ENCODE data around the gene ECD. TPM values are rescaled to one million over a fixed set of nuclear protein-coding genes. Genes with fewer than 3 reads are reported as not detected.

Gene ECD
- 25.8 TPM for total RNA-seq

- peak; percentile 95 for DNase-seq
Measured at GRCh38 chr10:73167783-73168464, at the start of gene ECD, which contains the start of gene FAM149B1. ECD (minus strand) TSS chr10:73168008; CDS start chr10:73163937, 4,071 bp downstream. FAM149B1 (plus strand) TSS chr10:73168119; CDS start chr10:73168340, 221 bp downstream.

- DNase-seq = no peak
Measured at GRCh38 chr10:73215749-73216148, 47.9 kb upstream of the ECD start.

GRCh38 chr10:73211106-73211811 lies 43.5 kb upstream of the ECD start:
- no peak for DNase-seq

GRCh38 chr10:73210395-73211105 lies 42.7 kb upstream of the ECD start:
- DNase-seq = no peak

- DNase-seq = no peak
Measured at GRCh38 chr10:73209705-73210104, 41.9 kb upstream of the ECD start.

GRCh38 chr10:73207883-73208282 lies 40.1 kb upstream of the ECD start:
- DNase-seq = no peak

GRCh38 chr10:73206385-73206784 lies 38.6 kb upstream of the ECD start:
- no peak for DNase-seq

- no peak for DNase-seq
Measured at GRCh38 chr10:73205890-73206289, 38.1 kb upstream of the ECD start.

GRCh38 chr10:73205081-73205480 lies 37.3 kb upstream of the ECD start:
- DNase-seq = no peak

- DNase-seq = no peak
Measured at GRCh38 chr10:73190188-73190587, 22.4 kb upstream of the ECD start.

- DNase-seq = no peak
Measured at GRCh38 chr10:73186266-73186665, 18.5 kb upstream of the ECD start.

- no peak for DNase-seq
Measured at GRCh38 chr10:73183667-73184281, 16.0 kb upstream of the ECD start.

- no peak for DNase-seq
Measured at GRCh38 chr10:73182568-73182967, 14.8 kb upstream of the ECD start.

GRCh38 chr10:73174148-73174925 lies 6.5 kb upstream of the ECD start:
- DNase-seq = no peak

- no peak for DNase-seq
Measured at GRCh38 chr10:73172867-73173266, 5.1 kb upstream of the ECD start.

- no peak for DNase-seq
Measured at GRCh38 chr10:73169320-73169719, 1.5 kb upstream of the ECD start.

GRCh38 chr10:73168465-73168803 lies 626 bp upstream of the ECD start:
- peak; percentile 49 for DNase-seq

GRCh38 chr10:73167458-73167782 lies 388 bp downstream of the ECD start:
- DNase-seq = no peak

- DNase-seq = no peak
Measured at GRCh38 chr10:73166972-73167371, 836 bp downstream of the ECD start.

- no peak for DNase-seq
Measured at GRCh38 chr10:73163096-73163495, 4.7 kb downstream of the ECD start.

- no peak for DNase-seq
Measured at GRCh38 chr10:73161662-73162061, 6.1 kb downstream of the ECD start.

GRCh38 chr10:73161079-73161478 lies 6.7 kb downstream of the ECD start:
- DNase-seq = no peak
